ENCODE data around the gene ARTN. TPM values are rescaled to one million over a fixed set of nuclear protein-coding genes. Genes with fewer than 3 reads are reported as not detected.

The ARTN gene
- total RNA-seq = under 1 TPM in 1 of 2 experiments, not detected in 1; 0.15 TPM

GRCh38 chr1:43933386-43934100 lies at the start of gene ARTN:
Gene ARTN (plus strand): TSS chr1:43933801. CDS start chr1:43935657, 1,856 bp downstream.
- POLR2A ChIA-PET = no interaction called here

GRCh38 chr1:43885279-43885801 lies 48.3 kb upstream of the ARTN start:
- ChIA-PET CTCF (no interaction called here), POLR2A (no interaction called here)

More at GRCh38 chr1:43933386-43934100, at the start of gene ARTN:
- CTCF ChIA-PET = interaction anchor here (0.8 to 6.7 kb wide), 15 partner anchors 10 to 408 kb away, joined by 3 to 79 read pairs (median 4); partner anchors contain the start of genes IPO13, KDM4A, PTPRF and SLC6A9

GRCh38 chr1:43887748-43888147 lies 45.9 kb upstream of the ARTN start:
- ChIA-PET CTCF (no interaction called here), POLR2A (no interaction called here)

- POLR2A ChIA-PET = no interaction called here
- CTCF ChIA-PET = no interaction called here
Measured at GRCh38 chr1:43890815-43891214, 42.8 kb upstream of the ARTN start.

GRCh38 chr1:43893006-43893405 lies 40.6 kb upstream of the ARTN start:
- ChIA-PET POLR2A (no interaction called here), CTCF (no interaction called here)

- CTCF ChIA-PET = no interaction called here
Measured at GRCh38 chr1:43898981-43899380, 34.6 kb upstream of the ARTN start.

GRCh38 chr1:43900386-43900785 lies 33.2 kb upstream of the ARTN start:
- POLR2A ChIA-PET = no interaction called here
- CTCF ChIA-PET = no interaction called here

More at GRCh38 chr1:43898981-43899380, 34.6 kb upstream of the ARTN start:
- POLR2A ChIA-PET = no interaction called here

- ChIA-PET POLR2A (no interaction called here), CTCF (no interaction called here)
Measured at GRCh38 chr1:43901196-43901961, 32.2 kb upstream of the ARTN start.

GRCh38 chr1:43902058-43902831 lies 31.4 kb upstream of the ARTN start:
- ChIA-PET CTCF (no interaction called here), POLR2A (no interaction called here)

- ChIA-PET CTCF (no interaction called here), POLR2A (no interaction called here)
Measured at GRCh38 chr1:43904660-43905551, 28.7 kb upstream of the ARTN start.

GRCh38 chr1:43908226-43908625 lies 25.4 kb upstream of the ARTN start:
- POLR2A ChIA-PET = no interaction called here
- CTCF ChIA-PET = no interaction called here

- POLR2A ChIA-PET = no interaction called here
- CTCF ChIA-PET = no interaction called here
Measured at GRCh38 chr1:43908858-43909257, 24.7 kb upstream of the ARTN start.

- POLR2A ChIA-PET = no interaction called here
Measured at GRCh38 chr1:43910343-43910742, 23.3 kb upstream of the ARTN start.

GRCh38 chr1:43912607-43913006 lies 21.0 kb upstream of the ARTN start:
- CTCF ChIA-PET = interaction anchor here (1.3 kb wide), 1 partner anchor 22 kb away, joined by 5 read pairs; no protein-coding TSS in a partner anchor
- POLR2A ChIA-PET = interaction anchor here (0.5 kb wide), 1 partner anchor 129 kb away, joined by 4 read pairs; no protein-coding TSS in a partner anchor

More at GRCh38 chr1:43910343-43910742, 23.3 kb upstream of the ARTN start:
- CTCF ChIA-PET = no interaction called here

- ChIA-PET CTCF (interaction anchor here (1.3 kb wide), 1 partner anchor 22 kb away, joined by 5 read pairs; no protein-coding TSS in a partner anchor), POLR2A (no interaction called here)
Measured at GRCh38 chr1:43913051-43913501, 20.5 kb upstream of the ARTN start.

GRCh38 chr1:43913666-43914360 lies 19.8 kb upstream of the ARTN start:
- ChIA-PET CTCF (interaction anchor here (1.3 kb wide), 1 partner anchor 21 kb away, joined by 5 read pairs; no protein-coding TSS in a partner anchor), POLR2A (no interaction called here)

- POLR2A ChIA-PET = no interaction called here
- CTCF ChIA-PET = no interaction called here
Measured at GRCh38 chr1:43914576-43915525, 18.8 kb upstream of the ARTN start.

All from activated CD8-positive, alpha-beta memory T cell treated with anti-CD3 and anti-CD28 coated beads for 36 hours (primary cell).